Measurements from ENCODE around the gene CHKB. TPM values are rescaled to one million over a fixed set of nuclear protein-coding genes. Genes with fewer than 3 reads are reported as not detected.

Gene CHKB
- polyA plus RNA-seq, 1 donor (not counting 4 experiments of a cell fraction or from before 2014, with no cell fraction given): 49.0 TPM

DNA sequence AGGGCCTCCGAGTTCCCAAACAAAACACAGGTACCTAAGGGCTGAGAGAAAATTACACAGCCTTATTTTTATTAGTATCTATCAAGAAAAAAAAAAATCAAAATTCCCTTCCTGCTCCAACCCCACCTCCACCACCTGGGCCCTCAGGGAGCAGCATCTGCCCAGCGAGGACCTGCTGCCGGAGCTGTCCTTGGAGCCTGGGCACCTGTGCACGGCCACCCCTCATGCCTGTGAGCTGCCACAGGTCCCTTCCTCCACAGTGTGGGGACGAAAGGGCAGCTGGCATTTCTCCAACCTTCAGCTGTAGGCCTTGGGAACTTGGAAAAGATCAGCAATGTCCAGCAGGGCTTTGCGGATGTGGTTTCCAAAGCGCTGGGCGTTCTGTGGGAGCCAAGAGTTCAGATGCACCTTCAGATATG lies 13.6 kb downstream of the CHKB start:
- TF ChIP-seq CTCF (optimal IDR thresholded peaks at IDR 0.05 in 1 of 3, IDR thresholded peaks at IDR 0.05 in 1 of 3, conservative IDR thresholded peaks at IDR 0.05 in 1 of 3; ENCODE audit: extremely low read depth in 1 of 3, insufficient read depth in 2 of 3, low read length in 3 of 3) (no peak), EZH2 (IDR thresholded peaks at IDR 0.05; ENCODE audit: low read length) (no peak)
- no peak for FAIRE-seq
- Histone ChIP-seq H4K20me1 (ENCODE audit: control insufficient read depth, extremely low read depth, insufficient read depth, low read length) (no peaks in the 10 kb centered on the region), H3K9me1 (ENCODE audit: control insufficient read depth, extremely low read depth, insufficient read depth, low read length) (no peaks in the 10 kb centered on the region), H3K9me3 (ENCODE audit: control insufficient read depth, low read depth, low read length) (no peaks in the 10 kb centered on the region), H3K9ac (ENCODE audit: control insufficient read depth, extremely low read depth, insufficient read depth, low read length) (no peak overlapping the region), H3K4me2 (ENCODE audit: control insufficient read depth, extremely low read depth, insufficient read depth, low read depth, low read length) (no peak overlapping the region), H3K4me1 (ENCODE audit: control insufficient read depth, extremely low read depth, insufficient read depth, low read length) (no peaks in the 10 kb centered on the region), H3K79me2 (ENCODE audit: control insufficient read depth, insufficient read depth, low read length) (no peaks in the 10 kb centered on the region), H2AFZ (ENCODE audit: control insufficient read depth, low read length) (no peak overlapping the region), H3K36me3 (ENCODE audit: control insufficient read depth in 2 of 2, extremely low read depth in 1 of 2, insufficient read depth in 2 of 2, low read length in 2 of 2) (peaks cover 16 to 27% of the 10 kb centered on the region in 2 experiments), H3K4me3 (ENCODE audit: control insufficient read depth in 2 of 3, extremely low read depth in 1 of 3, insufficient read depth in 2 of 3, low read depth in 1 of 3, low read length in 3 of 3) (no peak overlapping the region), H3K27ac (ENCODE audit: control insufficient read depth, insufficient read depth, low read length) (no peak overlapping the region), H3K27me3 (ENCODE audit: control insufficient read depth, extremely low read depth, insufficient read depth, low read length) (no peaks in the 10 kb centered on the region)
- dilution Hi-C loops (cut with MboI; ENCODE audit: extremely low pct_ligation_motif_present, low sequenced_read_pairs): no loop called here
- DNase-seq (ENCODE audit: low read depth, low spot score): no peak

DNA sequence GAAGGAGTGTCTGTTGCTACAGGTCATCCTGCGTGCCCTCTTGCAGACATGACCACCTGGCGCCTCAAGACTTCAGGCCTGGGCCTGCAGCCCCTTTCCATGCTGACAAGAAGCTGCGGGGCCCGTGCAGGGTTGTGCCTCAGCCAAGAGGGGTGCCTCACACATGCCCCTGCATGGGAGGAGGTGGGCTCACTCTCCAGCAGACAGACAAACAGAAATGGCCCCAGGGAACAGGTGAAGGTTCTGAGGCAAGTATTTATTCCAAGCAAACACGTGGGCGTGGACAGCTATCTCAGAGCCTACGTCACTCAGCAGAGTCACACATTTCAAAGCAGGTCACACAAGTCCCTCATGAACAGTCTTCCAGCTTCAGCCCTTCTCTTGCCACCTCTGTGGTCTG lies 14.0 kb downstream of the CHKB start:
- H3K9ac ChIP-seq (ENCODE audit: control insufficient read depth, extremely low read depth, insufficient read depth, low read length): no peak overlapping the region
- peaks cover 2% of the 10 kb centered on the region for H3K4me1 ChIP-seq (ENCODE audit: control insufficient read depth, extremely low read depth, insufficient read depth, low read length)
- peaks cover 16 to 25% of the 10 kb centered on the region in 2 experiments for H3K36me3 ChIP-seq (ENCODE audit: control insufficient read depth in 2 of 2, extremely low read depth in 1 of 2, insufficient read depth in 2 of 2, low read length in 2 of 2)
- H3K4me2 ChIP-seq (ENCODE audit: control insufficient read depth, extremely low read depth, insufficient read depth, low read depth, low read length): no peak overlapping the region
- no peaks in the 10 kb centered on the region for H3K9me3 ChIP-seq (ENCODE audit: control insufficient read depth, low read depth, low read length)
- H3K79me2 ChIP-seq (ENCODE audit: control insufficient read depth, insufficient read depth, low read length): no peaks in the 10 kb centered on the region
- dilution Hi-C loops (cut with MboI; ENCODE audit: extremely low pct_ligation_motif_present, low sequenced_read_pairs): no loop called here
- H3K27me3 ChIP-seq (ENCODE audit: control insufficient read depth, extremely low read depth, insufficient read depth, low read length): no peaks in the 10 kb centered on the region
- no peaks in the 10 kb centered on the region for H4K20me1 ChIP-seq (ENCODE audit: control insufficient read depth, extremely low read depth, insufficient read depth, low read length)
- DNase-seq (ENCODE audit: low read depth, low spot score) (no peak), FAIRE-seq (no peak)
- H3K4me3 ChIP-seq (ENCODE audit: control insufficient read depth in 2 of 3, extremely low read depth in 1 of 3, insufficient read depth in 2 of 3, low read depth in 1 of 3, low read length in 3 of 3): no peak overlapping the region
- TF ChIP-seq EZH2 (IDR thresholded peaks at IDR 0.05; ENCODE audit: low read length) (no peak), CTCF (optimal IDR thresholded peaks at IDR 0.05 in 1 of 3, IDR thresholded peaks at IDR 0.05 in 1 of 3, conservative IDR thresholded peaks at IDR 0.05 in 1 of 3; ENCODE audit: extremely low read depth in 1 of 3, insufficient read depth in 2 of 3, low read length in 3 of 3) (no peak)
- no peaks in the 10 kb centered on the region for H3K9me1 ChIP-seq (ENCODE audit: control insufficient read depth, extremely low read depth, insufficient read depth, low read length)
- no peak overlapping the region for H3K27ac ChIP-seq (ENCODE audit: control insufficient read depth, insufficient read depth, low read length)
- no peak overlapping the region for H2AFZ ChIP-seq (ENCODE audit: control insufficient read depth, low read length)
